GM20000 (cell line): Measurements from ENCODE around the gene CDON.

Experiments
- DNase-seq: peaks from one replicate; pipeline ENCODE4 v3.0.0; 2012; ENCODE audit warnings: low spot score
- TF ChIP-seq, protein P1 (sequence below): IDR thresholded peaks from 2 replicates; pipeline ENCODE4 v1.5.1; 2012; ENCODE audit warnings: mild to moderate bottlenecking, control low read depth; ENCODE audit errors: extremely low read depth, missing control alignments

The CDON gene

DNA sequence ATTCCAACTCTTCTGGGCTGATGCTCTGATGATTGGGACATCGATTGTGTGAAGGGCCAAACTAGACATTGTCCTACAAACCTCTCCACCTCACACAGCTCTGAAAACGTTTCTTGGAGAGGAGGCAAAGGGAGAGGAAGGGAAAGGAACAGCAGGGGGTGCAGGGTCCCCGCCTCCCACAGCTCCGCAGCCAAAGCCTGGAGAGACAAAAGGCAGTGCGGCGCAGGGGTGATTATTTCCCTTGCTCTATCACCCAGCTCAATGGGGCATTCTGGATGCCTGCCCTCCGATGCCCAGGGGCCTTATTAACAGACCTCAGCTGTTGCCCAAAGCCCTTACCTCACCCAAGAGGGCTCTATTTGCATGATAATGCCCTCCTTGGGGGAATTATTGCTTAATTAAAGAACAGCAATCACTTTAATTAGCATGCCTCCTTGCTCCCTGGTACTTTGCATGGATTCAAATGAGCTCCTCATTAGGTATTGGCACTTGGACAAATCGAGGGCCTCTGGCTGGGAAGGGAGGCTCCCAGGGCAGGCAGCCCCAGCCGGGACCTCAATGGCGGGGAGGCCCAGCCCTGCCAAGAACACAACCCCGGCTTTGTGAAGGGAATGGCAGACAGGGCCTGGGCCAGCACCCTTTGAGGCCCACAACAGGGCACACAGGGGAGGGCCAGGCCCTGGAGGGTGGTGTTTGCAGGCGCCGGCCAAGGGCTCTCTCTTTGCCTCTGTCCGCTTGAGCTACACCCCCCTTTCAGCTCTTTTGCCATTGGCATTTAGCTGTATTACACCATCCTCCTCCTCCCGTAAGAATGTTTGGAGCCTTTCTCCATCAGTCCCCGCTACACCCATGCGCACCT, 19.8 kb upstream of the CDON start:
- no peak for DNase-seq
- TF ChIP-seq, protein P1, sequence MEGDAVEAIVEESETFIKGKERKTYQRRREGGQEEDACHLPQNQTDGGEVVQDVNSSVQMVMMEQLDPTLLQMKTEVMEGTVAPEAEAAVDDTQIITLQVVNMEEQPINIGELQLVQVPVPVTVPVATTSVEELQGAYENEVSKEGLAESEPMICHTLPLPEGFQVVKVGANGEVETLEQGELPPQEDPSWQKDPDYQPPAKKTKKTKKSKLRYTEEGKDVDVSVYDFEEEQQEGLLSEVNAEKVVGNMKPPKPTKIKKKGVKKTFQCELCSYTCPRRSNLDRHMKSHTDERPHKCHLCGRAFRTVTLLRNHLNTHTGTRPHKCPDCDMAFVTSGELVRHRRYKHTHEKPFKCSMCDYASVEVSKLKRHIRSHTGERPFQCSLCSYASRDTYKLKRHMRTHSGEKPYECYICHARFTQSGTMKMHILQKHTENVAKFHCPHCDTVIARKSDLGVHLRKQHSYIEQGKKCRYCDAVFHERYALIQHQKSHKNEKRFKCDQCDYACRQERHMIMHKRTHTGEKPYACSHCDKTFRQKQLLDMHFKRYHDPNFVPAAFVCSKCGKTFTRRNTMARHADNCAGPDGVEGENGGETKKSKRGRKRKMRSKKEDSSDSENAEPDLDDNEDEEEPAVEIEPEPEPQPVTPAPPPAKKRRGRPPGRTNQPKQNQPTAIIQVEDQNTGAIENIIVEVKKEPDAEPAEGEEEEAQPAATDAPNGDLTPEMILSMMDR = no peak

DNA sequence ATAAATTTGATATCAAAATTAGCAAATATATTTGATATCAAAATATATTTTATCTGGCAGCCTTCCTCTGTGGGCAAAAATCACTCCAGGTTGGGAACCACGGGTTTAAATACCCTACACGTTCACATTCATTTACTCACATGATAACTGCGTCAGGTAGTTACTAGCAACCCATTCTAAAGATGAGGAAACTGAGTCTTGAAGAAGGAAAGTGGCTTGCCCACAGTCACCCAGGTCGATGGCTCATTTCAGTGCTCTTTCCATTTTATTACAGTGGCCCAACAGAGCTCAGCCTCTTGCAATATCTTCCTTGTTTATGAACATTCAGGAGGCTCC, 19.2 kb upstream of the CDON start:
- no peak for DNase-seq
- TF ChIP-seq, protein P1 = no peak

DNA sequence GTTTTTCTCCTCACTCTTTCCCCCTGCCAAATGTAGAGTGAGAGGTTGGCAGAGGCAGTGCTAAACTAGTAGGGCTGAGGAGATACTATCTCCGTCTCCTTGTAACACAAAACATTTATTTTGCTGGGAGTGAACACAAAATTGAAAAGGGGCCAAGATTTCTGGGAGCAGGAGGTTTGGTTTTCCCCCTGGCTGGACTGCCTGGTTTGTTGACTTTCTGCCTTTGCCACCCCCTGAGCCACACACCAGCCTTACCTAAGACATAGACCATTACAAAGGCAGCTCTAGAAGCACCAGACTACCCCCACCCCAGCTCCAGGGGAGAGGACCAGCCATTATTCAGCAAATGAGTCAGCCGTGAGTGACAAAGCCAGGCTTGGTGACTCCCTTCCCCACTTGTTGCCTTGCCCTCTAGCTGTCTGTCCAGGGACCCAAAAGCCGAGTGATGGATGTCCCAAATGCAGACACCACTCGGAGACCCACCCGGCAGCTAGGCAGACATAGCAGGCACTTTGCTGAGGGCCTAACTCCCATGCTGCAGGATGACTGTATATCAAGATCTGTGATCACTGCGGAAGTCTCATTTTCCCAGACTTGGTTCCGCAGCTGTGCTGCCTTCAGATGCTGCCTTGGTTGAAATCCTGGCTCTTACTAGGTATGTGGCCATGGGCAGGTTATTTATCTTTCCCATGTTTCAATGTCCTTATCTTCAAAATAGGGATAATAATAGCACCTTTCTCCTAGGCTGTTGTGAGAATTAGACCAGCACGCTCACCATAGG, 17.7 kb upstream of the CDON start:
- TF ChIP-seq, protein P1 = no peak
- DNase-seq = no peak

DNA sequence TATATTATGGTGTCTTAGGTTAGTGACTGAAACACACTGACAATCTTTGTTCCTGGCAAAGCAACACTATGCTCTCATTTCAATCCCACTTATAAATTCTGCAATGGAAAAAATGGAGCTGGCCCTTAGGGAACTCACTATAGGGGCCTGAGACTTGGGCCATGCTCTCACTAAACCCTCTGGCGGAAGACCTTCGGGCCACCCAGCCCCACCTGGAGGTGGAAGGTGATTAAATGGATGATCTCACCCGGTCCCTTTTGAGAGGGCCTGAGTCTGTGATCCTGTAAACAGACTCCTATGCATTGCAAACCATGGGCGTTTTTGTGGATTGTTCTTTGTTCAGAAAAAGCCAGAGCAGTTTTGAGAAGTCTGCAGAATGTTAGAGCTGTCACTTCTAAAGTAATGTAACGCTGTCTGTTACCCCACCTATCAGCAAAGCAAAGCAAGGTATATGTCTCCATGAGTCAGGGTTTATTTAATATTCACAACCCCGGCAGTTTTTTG, 17.0 kb upstream of the CDON start:
- no peak for DNase-seq

DNA sequence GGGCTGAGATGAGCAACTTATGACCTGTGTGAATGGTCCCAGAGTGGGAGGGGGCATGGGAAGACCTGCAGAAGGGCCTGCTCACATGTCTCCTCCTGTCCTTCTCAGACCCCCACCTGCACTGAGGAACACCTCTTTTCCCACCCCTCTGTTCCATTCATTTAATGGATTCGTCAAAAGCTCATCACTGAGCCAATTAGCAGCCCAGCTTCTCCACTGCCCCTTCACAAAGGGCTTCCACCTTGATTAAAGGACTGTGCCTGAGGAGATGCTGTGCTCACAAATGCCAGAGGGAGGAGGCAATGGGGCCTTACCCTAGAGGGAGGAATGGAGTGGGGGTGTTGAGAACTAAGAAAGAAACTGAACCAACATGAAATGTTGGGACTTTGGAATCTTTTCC, 14.0 kb upstream of the CDON start:
- DNase-seq = no peak
- TF ChIP-seq, protein P1 = no peak

More for the DNA sequence above, 17.0 kb upstream of the CDON start:
- TF ChIP-seq, protein P1 = no peak

DNA sequence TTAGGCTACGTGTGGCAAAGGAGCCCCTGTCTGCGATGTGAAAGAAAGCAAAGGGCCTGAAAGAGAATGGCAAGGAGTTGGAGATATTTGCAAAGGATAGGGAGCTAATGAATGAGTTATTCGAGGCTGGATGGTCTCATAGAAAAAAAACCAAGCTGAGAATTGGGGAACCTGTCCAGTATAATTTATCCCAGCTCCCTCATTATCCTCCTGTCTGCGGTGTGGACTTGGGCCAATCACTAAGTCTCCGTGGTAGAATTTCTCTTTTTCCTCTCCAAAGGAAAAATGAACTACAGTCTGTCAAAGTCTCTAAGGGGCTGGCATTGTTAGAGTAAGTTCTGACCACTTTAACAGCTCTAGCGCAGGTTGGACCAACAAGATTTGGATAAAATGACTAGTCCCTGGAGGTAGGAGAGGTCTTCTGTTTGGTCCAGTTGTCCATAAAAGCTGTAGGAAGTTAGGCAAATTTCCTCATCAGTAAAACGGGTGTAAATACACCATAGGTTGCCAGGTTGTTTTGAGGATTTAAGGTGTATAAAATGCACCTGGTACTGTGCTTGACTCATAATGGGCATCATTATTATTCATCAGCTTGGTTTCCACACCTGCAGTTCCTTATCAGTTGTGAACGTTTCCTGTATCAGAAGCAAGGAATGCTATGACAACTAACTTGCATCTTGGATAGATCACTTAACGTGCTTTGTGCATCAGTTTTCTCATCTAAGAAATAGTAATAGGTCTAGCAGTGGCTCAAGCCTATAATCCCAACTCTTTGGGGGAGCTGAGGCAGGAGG, 10.3 kb upstream of the CDON start:
- TF ChIP-seq, protein P1 = no peak
- DNase-seq = no peak
